Measurements from ENCODE around the gene CSF1R.
"Not testable (repeated sequence)": the region's sequence is repeated elsewhere in the genome, so short reads cannot be mapped to it uniquely, and the experiment has no call there.

CSF1R gene

DNA sequence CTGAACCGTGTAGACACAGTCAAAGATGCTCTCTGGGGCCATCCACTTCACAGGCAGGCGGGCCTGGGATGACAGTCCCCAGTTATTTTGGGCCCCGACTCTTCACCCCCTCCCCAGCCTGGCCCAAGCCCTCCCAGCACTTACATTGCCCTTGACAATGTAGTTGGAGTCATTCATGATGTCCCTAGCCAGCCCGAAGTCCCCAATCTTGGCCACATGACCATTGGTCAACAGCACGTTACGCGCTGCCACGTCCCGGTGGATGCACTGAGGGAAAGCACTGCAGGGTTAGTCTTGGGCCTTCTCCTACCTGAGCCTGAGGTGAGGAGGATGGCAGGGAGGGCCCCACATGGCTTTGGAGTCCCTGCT is 30.3 kb downstream of the CSF1R start:
- H3K9me3 ChIP-seq (ENCODE audit: control insufficient read depth, low read length), result no peaks in the 10 kb centered on the region
- no peaks in the 10 kb centered on the region for H3K27me3 ChIP-seq (replicated peaks; ENCODE audit: control insufficient read depth, insufficient read depth, low read length, poor library complexity, severe bottlenecking)
- no peak overlapping the region for H3K27ac ChIP-seq (ENCODE audit: insufficient read depth, low read length, poor library complexity, severe bottlenecking)
- H3K4me3 ChIP-seq (ENCODE audit: insufficient read depth, low read depth, low read length, poor library complexity, severe bottlenecking), result no peak overlapping the region
- H3K4me1 ChIP-seq (ENCODE audit: control insufficient read depth, insufficient read depth, low read length, poor library complexity, severe bottlenecking), result no peaks in the 10 kb centered on the region
- H3K36me3 ChIP-seq (ENCODE audit: control insufficient read depth, insufficient read depth, low read length), result peaks cover 31% of the 10 kb centered on the region
- DNase-seq, result no peak

DNA sequence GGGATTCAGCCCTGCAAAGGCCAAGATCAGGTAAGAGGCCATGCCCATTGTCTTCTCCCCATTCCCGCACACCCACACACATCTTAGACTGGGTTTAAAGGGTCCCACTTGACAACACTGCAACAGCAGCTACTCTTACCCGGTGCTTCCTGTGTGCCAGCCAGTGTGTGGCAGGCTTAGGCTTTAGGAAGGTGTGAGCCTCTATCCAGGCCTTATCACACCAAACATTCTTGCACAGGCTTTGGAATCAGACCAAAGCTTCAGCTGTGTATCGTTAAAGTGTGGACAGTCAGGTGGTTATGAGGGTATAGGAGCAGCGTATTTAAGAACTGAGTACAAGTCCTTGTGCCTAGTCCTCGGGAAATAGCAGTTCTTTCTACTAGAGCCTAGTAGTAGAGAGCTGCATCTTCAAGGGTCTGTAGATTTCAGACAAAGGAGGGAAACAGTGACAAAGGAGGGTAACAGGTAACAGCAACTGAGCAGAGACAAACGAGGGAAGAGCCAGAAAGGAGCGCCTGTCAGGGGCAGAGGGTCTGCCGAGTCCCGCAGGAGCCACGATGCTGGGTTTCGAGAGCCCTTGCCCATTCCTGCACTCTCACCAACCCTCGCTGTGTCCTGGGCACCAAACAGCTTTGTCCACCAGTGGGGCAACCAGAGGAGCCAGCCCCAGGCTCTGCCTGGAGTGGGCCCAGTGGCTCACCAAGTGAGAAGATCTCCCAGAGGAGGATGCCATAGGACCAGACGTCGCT is 30.9 kb downstream of the CSF1R start:
- H3K27ac ChIP-seq (ENCODE audit: insufficient read depth, low read length, poor library complexity, severe bottlenecking), result no peak overlapping the region
- no peak for DNase-seq
- peaks cover 36% of the 10 kb centered on the region for H3K36me3 ChIP-seq (ENCODE audit: control insufficient read depth, insufficient read depth, low read length)
- no peak overlapping the region for H3K4me3 ChIP-seq (ENCODE audit: insufficient read depth, low read depth, low read length, poor library complexity, severe bottlenecking)
- H3K4me1 ChIP-seq (ENCODE audit: control insufficient read depth, insufficient read depth, low read length, poor library complexity, severe bottlenecking), result no peaks in the 10 kb centered on the region
- no peaks in the 10 kb centered on the region for H3K27me3 ChIP-seq (replicated peaks; ENCODE audit: control insufficient read depth, insufficient read depth, low read length, poor library complexity, severe bottlenecking)
- no peaks in the 10 kb centered on the region for H3K9me3 ChIP-seq (ENCODE audit: control insufficient read depth, low read length)

DNA sequence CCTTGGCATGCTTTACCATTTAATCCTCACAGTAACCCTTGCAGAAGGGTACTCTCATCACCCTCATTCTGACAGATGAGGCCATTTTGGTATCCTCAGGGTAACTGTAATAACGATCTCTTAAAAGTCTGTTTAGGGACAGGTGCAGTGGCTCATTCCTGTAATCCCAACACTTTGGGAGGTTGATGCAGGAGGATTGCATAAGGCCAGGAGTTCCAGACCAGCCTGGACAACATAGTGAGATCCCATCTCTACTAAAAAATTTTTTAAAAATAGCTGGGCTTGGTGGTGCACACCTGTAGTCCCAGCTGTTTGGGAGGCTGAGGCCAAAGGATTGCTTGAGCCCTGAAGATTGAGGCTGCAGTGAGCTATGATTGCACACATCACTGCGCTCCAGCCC is 31.8 kb downstream of the CSF1R start:
- H3K27me3 ChIP-seq (replicated peaks; ENCODE audit: control insufficient read depth, insufficient read depth, low read length, poor library complexity, severe bottlenecking), result no peaks in the 10 kb centered on the region
- no peak overlapping the region for H3K4me3 ChIP-seq (ENCODE audit: insufficient read depth, low read depth, low read length, poor library complexity, severe bottlenecking)
- no peak overlapping the region for H3K27ac ChIP-seq (ENCODE audit: insufficient read depth, low read length, poor library complexity, severe bottlenecking)
- no peaks in the 10 kb centered on the region for H3K9me3 ChIP-seq (ENCODE audit: control insufficient read depth, low read length)
- no peak for DNase-seq
- H3K4me1 ChIP-seq (ENCODE audit: control insufficient read depth, insufficient read depth, low read length, poor library complexity, severe bottlenecking), result no peaks in the 10 kb centered on the region
- peaks cover 45% of the 10 kb centered on the region for H3K36me3 ChIP-seq (ENCODE audit: control insufficient read depth, insufficient read depth, low read length)

DNA sequence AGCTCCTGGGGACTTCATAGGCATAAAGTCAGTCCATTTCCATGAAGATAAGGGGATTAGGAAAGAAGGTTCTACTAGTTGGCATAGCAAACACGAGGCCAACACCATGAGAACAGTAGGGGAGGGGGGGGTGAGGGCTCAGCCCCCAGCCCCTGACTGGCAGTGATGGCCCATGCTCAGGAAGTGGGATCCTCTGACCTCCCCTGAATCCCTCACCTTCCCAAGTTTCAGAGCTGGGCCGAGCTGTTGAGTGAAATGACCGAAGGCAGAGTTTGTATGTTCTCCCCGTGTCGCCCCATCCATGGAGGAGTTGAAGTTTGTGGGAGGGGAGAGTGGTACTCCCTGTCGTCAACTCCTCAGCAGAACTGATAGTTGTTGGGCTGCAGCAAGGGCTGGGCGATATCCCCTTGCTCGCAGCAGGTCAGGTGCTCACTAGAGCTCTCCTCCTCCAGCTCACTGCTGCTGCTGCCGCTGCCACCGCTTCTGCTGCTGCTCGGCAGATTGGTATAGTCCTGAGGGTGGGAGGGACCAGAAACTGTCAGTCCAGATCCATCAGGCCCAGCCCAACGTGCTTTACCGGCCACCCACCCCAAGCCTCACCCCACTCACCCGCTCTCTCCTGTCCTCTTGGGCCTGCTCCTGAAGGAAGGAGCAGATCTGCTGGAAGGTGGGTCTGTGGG is 32.5 kb downstream of the CSF1R start:
- Histone ChIP-seq H3K27me3 (replicated peaks; ENCODE audit: control insufficient read depth, insufficient read depth, low read length, poor library complexity, severe bottlenecking) (no peaks in the 10 kb centered on the region), H3K36me3 (ENCODE audit: control insufficient read depth, insufficient read depth, low read length) (peaks cover 53% of the 10 kb centered on the region), H3K9me3 (ENCODE audit: control insufficient read depth, low read length) (no peaks in the 10 kb centered on the region), H3K27ac (ENCODE audit: insufficient read depth, low read length, poor library complexity, severe bottlenecking) (no peak overlapping the region), H3K4me1 (ENCODE audit: control insufficient read depth, insufficient read depth, low read length, poor library complexity, severe bottlenecking) (no peaks in the 10 kb centered on the region), H3K4me3 (ENCODE audit: insufficient read depth, low read depth, low read length, poor library complexity, severe bottlenecking) (no peak overlapping the region)
- no peak for DNase-seq

DNA sequence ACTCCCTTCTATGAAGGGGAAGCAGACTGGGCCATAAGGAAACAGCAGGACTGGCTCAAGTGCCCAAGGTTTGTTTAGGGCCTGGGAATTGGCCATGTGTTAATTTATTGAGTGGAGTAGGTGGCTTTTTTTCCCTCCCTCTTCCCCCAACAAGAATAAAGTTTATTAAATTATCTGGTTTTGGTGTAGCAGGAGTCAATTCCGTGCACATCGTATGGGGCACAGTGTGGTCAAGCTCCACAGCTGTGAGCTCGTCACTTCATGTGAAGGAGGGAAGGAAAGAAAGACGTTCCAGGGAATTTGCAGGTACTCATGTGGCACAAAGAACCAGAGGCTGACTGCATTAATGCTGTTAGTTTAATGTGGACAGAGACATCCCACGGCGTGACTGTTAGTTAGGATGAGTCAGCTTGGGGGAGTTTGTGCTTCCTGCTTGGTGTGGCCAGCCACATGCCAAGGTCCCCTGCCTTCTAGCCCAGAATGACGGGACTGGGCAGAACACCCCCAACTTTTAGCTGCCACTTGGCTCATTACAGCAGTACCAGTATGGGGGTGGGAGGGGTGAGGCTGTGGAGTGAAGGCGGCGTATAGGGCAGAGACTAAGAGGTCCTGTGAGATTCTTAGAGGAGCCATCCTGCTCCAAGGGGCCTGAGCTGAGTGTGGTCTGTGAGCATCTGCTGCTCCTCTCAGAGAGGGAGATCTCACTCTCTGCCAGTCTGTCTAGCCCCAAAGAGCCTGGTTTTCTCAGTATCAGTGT is 33.2 kb downstream of the CSF1R start:
- peaks cover 60% of the 10 kb centered on the region for H3K36me3 ChIP-seq (ENCODE audit: control insufficient read depth, insufficient read depth, low read length)

DNA sequence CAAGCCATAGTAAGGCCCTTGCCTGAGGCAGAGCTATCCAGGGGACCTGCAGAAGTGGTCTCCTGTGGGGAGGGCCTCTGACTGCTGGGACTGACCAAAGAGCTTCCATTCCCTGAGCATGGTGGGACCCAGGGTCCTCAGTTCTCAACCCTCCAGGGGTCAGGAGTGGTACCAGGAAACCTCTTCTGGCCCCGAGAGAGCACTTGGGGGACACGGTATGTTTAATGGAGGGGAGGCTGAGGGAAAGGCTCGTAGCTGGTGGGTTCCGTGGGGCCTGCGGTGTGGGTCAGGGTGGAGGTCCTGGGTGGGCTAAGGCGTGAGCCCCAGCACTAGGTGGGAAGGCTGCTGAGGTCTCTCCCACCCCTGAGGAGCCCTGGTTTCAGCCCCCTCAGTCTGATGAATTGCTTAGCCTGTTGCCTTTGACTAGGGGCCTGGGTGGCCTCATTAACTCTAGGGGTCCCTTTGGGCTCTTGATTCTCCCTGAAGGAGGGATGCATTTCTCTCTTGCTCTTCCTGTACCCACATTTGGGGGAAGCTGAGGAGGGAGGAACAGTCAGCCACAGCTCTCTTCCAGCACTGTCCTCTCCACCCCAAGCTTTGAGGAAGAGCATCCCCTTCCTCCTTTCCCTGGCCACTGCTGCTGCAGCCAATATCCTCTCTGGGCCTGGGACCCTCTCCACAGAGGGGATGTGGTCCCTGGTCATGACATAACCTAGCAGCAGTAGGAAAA is 34.0 kb downstream of the CSF1R start:
- Histone ChIP-seq H3K4me3 (ENCODE audit: insufficient read depth, low read depth, low read length, poor library complexity, severe bottlenecking) (no peak overlapping the region), H3K4me1 (ENCODE audit: control insufficient read depth, insufficient read depth, low read length, poor library complexity, severe bottlenecking) (no peaks in the 10 kb centered on the region), H3K27me3 (replicated peaks; ENCODE audit: control insufficient read depth, insufficient read depth, low read length, poor library complexity, severe bottlenecking) (no peaks in the 10 kb centered on the region), H3K9me3 (ENCODE audit: control insufficient read depth, low read length) (no peaks in the 10 kb centered on the region), H3K36me3 (ENCODE audit: control insufficient read depth, insufficient read depth, low read length) (peaks cover 66% of the 10 kb centered on the region), H3K27ac (ENCODE audit: insufficient read depth, low read length, poor library complexity, severe bottlenecking) (no peak overlapping the region)
- DNase-seq, result no peak

More for the DNA sequence above, 33.2 kb downstream of the CSF1R start:
- no peaks in the 10 kb centered on the region for H3K9me3 ChIP-seq (ENCODE audit: control insufficient read depth, low read length)
- H3K27me3 ChIP-seq (replicated peaks; ENCODE audit: control insufficient read depth, insufficient read depth, low read length, poor library complexity, severe bottlenecking), result no peaks in the 10 kb centered on the region
- H3K4me1 ChIP-seq (ENCODE audit: control insufficient read depth, insufficient read depth, low read length, poor library complexity, severe bottlenecking), result no peaks in the 10 kb centered on the region
- H3K4me3 ChIP-seq (ENCODE audit: insufficient read depth, low read depth, low read length, poor library complexity, severe bottlenecking), result no peak overlapping the region
- H3K27ac ChIP-seq (ENCODE audit: insufficient read depth, low read length, poor library complexity, severe bottlenecking), result no peak overlapping the region
- no peak for DNase-seq

DNA sequence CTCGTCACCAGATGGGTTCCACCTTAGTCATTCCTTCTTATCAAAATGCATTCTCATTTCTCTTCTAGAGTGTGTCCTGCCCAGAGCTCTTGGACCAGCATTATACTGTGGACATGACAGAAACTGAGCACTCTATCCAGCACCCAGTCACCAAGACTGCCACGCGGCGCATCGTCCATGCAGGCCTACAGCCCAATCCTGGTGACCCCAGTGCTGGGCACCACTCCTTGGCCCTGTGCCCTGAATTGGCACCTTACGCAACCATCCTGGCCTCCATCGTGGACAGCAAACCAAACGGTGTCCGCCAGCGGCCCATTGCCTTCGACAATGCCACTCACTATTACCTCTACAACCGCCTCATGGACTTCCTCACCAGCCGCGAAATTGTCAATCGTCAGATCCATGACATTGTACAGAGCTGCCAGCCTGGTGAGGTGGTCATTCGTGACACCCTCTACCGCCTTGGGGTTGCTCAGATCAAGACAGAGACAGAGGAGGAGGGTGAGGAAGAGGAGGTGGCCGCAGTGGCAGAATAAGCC is 34.6 kb downstream of the CSF1R start:
- Histone ChIP-seq H3K9me3 (ENCODE audit: control insufficient read depth, low read length) (no peaks in the 10 kb centered on the region), H3K27me3 (replicated peaks; ENCODE audit: control insufficient read depth, insufficient read depth, low read length, poor library complexity, severe bottlenecking) (no peaks in the 10 kb centered on the region), H3K4me3 (ENCODE audit: insufficient read depth, low read depth, low read length, poor library complexity, severe bottlenecking) (no peak overlapping the region), H3K27ac (ENCODE audit: insufficient read depth, low read length, poor library complexity, severe bottlenecking) (no peak overlapping the region), H3K4me1 (ENCODE audit: control insufficient read depth, insufficient read depth, low read length, poor library complexity, severe bottlenecking) (no peaks in the 10 kb centered on the region), H3K36me3 (ENCODE audit: control insufficient read depth, insufficient read depth, low read length) (peaks cover 68% of the 10 kb centered on the region)
- no peak for DNase-seq

DNA sequence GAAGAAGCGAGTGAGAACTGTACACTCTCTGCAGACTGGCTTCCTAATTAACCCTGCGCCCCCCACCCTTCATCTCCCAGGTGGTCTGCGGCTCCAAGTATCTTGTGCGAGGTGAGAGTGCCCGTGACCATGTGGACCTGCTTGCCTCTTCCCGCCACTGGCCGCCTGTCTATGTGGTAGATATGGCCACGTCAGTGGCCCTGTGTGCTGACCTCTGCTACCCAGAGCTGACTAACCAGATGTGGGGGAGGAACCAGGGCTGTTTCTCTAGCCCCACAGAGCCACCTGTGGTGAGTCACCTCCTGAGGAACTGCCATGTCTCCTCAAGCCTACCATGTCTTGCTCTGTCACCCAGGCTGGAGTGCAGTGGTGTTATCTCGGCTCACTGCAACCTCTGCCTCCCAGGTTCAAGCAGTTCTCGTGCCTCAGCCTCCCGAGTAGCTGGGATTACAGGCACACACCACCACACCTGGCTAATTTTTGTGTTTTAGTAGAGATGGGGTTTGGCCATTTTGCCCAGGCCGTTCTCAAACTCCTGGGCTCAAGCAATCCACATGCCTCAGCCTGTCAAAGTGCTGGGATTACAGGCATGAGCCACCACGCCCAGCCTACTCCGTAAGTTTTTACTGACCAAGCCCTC is 36.1 kb downstream of the CSF1R start:
- H3K27me3 ChIP-seq (replicated peaks; ENCODE audit: control insufficient read depth, insufficient read depth, low read length, poor library complexity, severe bottlenecking); DNase-seq; H3K27ac ChIP-seq (ENCODE audit: insufficient read depth, low read length, poor library complexity, severe bottlenecking); H3K9me3 ChIP-seq (ENCODE audit: control insufficient read depth, low read length); H3K4me1 ChIP-seq (ENCODE audit: control insufficient read depth, insufficient read depth, low read length, poor library complexity, severe bottlenecking); H3K4me3 ChIP-seq (ENCODE audit: insufficient read depth, low read depth, low read length, poor library complexity, severe bottlenecking): not testable (repeated sequence)
- peaks cover 78% of the 10 kb centered on the region for H3K36me3 ChIP-seq (ENCODE audit: control insufficient read depth, insufficient read depth, low read length)

DNA sequence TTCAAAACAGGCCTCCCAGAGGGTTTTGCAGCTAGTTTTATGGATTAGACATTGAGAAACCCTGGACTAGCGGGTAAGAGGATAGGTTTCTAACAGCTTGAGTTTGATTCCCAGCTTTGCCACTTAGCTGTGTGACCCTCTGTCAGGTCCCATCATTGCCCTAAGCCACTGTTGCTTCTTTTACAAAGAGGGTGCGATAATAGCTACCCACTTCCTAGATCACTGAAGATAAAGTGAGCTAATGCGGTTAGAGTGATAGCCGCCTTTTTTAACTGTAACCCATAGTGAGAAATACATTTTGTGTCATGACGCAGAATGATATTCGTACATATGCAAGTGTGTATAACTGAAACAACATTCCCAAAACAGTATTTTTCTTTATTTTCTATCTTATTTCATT is 40.3 kb downstream of the CSF1R start:
- H3K36me3 ChIP-seq (ENCODE audit: control insufficient read depth, insufficient read depth, low read length), result peaks cover 83% of the 10 kb centered on the region
- H3K9me3 ChIP-seq (ENCODE audit: control insufficient read depth, low read length), result no peaks in the 10 kb centered on the region
- no peaks in the 10 kb centered on the region for H3K27me3 ChIP-seq (replicated peaks; ENCODE audit: control insufficient read depth, insufficient read depth, low read length, poor library complexity, severe bottlenecking)
- H3K4me3 ChIP-seq (ENCODE audit: insufficient read depth, low read depth, low read length, poor library complexity, severe bottlenecking), result no peak overlapping the region
- no peak overlapping the region for H3K27ac ChIP-seq (ENCODE audit: insufficient read depth, low read length, poor library complexity, severe bottlenecking)
- DNase-seq, result no peak
- H3K4me1 ChIP-seq (ENCODE audit: control insufficient read depth, insufficient read depth, low read length, poor library complexity, severe bottlenecking), result no peaks in the 10 kb centered on the region

Measured in effector memory CD4-positive, alpha-beta T cell (primary cell).